Suprapubic skin (tissue), 3 donors: Measurements from ENCODE around the gene NTN1.

Source experiments
- CTCF ChIP-seq, 2 donors: fragments of 200-600 bp in 1 of 2; fragments of 450-650 bp in 1 of 2; sonication (generic) in 1 of 2; IDR thresholded peaks; one replicate each; pipeline ENCODE4 v1.5.1; 2016 to 2019; ENCODE audit warnings: antibody characterized with exemption in 2 of 2, mild to moderate bottlenecking in 1 of 2, moderate library complexity in 1 of 2
- POLR2A ChIP-seq, 2 donors: fragments of 450-650 bp; IDR thresholded peaks; one replicate each; pipeline ENCODE4 v1.6.1; 2017; ENCODE audit warnings: antibody characterized with exemption in 2 of 2, mild to moderate bottlenecking in 2 of 2, moderate library complexity in 2 of 2

- TF ChIP-seq POLR2A (IDR thresholded peaks at IDR 0.05) (no peak), CTCF (IDR thresholded peaks at IDR 0.05) (no peak)
Measured at GRCh38 chr17:9253308-9253707, 232.0 kb downstream of the NTN1 start.
